Parathyroid adenoma (tissue), 2 donors: ENCODE data around the gene MCRIP2.

Experiments
- H2AFZ ChIP-seq: fragments of 300-600 bp; sonication (generic); one replicate; pipeline ENCODE4 v1.7.0; 2017; ENCODE audit warnings: antibody characterized with exemption, mild to moderate bottlenecking
- H3K27ac ChIP-seq: fragments of 300-600 bp; sonication (generic); one replicate; pipeline ENCODE4 v1.7.0; 2017
- H3K27me3 ChIP-seq: fragments of 300-600 bp; sonication (generic); one replicate; pipeline ENCODE4 v1.7.0; 2017; ENCODE audit warnings: low read length; ENCODE audit not compliant: control insufficient read depth, insufficient read depth
- H3K36me3 ChIP-seq: fragments of 300-600 bp; sonication (generic); one replicate; pipeline ENCODE4 v1.7.0; 2017; ENCODE audit warnings: low read length; ENCODE audit not compliant: control insufficient read depth, insufficient read depth
- H3K4me1 ChIP-seq: fragments of 300-600 bp; sonication (generic); one replicate; pipeline ENCODE4 v1.7.0; 2017; ENCODE audit warnings: control low read depth
- H3K4me2 ChIP-seq: fragments of 300-600 bp; sonication (generic); one replicate; pipeline ENCODE4 v1.7.0; 2017; ENCODE audit warnings: low read length
- H3K4me3 ChIP-seq: fragments of 300-600 bp; sonication (generic); one replicate; pipeline ENCODE4 v1.7.0; 2017; ENCODE audit warnings: low read depth, low read length
- H3K79me2 ChIP-seq: fragments of 300-600 bp; sonication (generic); one replicate; pipeline ENCODE4 v1.7.0; 2017; ENCODE audit warnings: control low read depth
- H3K9ac ChIP-seq: fragments of 300-600 bp; sonication (generic); one replicate; pipeline ENCODE4 v1.7.0; 2017; ENCODE audit warnings: mild to moderate bottlenecking
- H3K9me3 ChIP-seq: fragments of 300-600 bp; sonication (generic); one replicate; pipeline ENCODE4 v1.7.0; 2017; ENCODE audit warnings: low read length; ENCODE audit not compliant: control insufficient read depth
- CTCF ChIP-seq: fragments of 300-600 bp; sonication (generic); IDR thresholded peaks from one replicate; pipeline ENCODE4 v1.7.0; 2017; ENCODE audit warnings: antibody characterized with exemption, mild to moderate bottlenecking
- donor health status: primary hyperparathyroidism.

The MCRIP2 gene

GRCh38 chr16:668519-669171, 27.0 kb downstream of the MCRIP2 start:
- Histone ChIP-seq H3K9me3 (no peaks in the 10 kb centered on the region), H3K27ac (peak overlapping the region; percentile 60), H3K4me3 (peak overlapping the region; percentile 88), H3K36me3 (no peaks in the 10 kb centered on the region), H3K9ac (peak overlapping the region; percentile 77), H3K4me1 (peaks cover 10% of the 10 kb centered on the region), H3K79me2 (peaks cover 5% of the 10 kb centered on the region), H3K27me3 (no peaks in the 10 kb centered on the region), H2AFZ (peak overlapping the region; percentile 93), H3K4me2 (peak overlapping the region; percentile 91)
- TF ChIP-seq CTCF: no peak

- Histone ChIP-seq H3K4me3 (no peak overlapping the region), H3K9me3 (no peaks in the 10 kb centered on the region), H3K4me1 (peaks cover 10% of the 10 kb centered on the region), H3K36me3 (no peaks in the 10 kb centered on the region), H2AFZ (no peak overlapping the region), H3K79me2 (peaks cover 5% of the 10 kb centered on the region), H3K27ac (no peak overlapping the region), H3K27me3 (no peaks in the 10 kb centered on the region), H3K9ac (no peak overlapping the region), H3K4me2 (no peak overlapping the region)
- TF ChIP-seq CTCF: no peak
These were observed 28.0 kb downstream of the MCRIP2 start for GRCh38 chr16:669666-670065.

GRCh38 chr16:670485-671352, 29.1 kb downstream of the MCRIP2 start:
- no peak overlapping the region for H2AFZ ChIP-seq
- H3K4me2 ChIP-seq: no peak overlapping the region
- no peaks in the 10 kb centered on the region for H3K36me3 ChIP-seq
- no peak for TF ChIP-seq CTCF
- no peak overlapping the region for H3K27ac ChIP-seq
- H3K9ac ChIP-seq: no peak overlapping the region
- H3K27me3 ChIP-seq: no peaks in the 10 kb centered on the region
- no peaks in the 10 kb centered on the region for H3K9me3 ChIP-seq
- H3K4me1 ChIP-seq: peaks cover 10% of the 10 kb centered on the region
- peaks cover 5% of the 10 kb centered on the region for H3K79me2 ChIP-seq
- no peak overlapping the region for H3K4me3 ChIP-seq

- Histone ChIP-seq H3K4me2 (no peak overlapping the region), H3K27me3 (no peaks in the 10 kb centered on the region), H3K9me3 (no peaks in the 10 kb centered on the region), H3K9ac (no peak overlapping the region), H3K4me1 (peaks cover 10% of the 10 kb centered on the region), H3K4me3 (no peak overlapping the region), H2AFZ (no peak overlapping the region), H3K79me2 (peaks cover 5% of the 10 kb centered on the region), H3K27ac (no peak overlapping the region), H3K36me3 (no peaks in the 10 kb centered on the region)
- TF ChIP-seq CTCF: no peak
These were observed 29.9 kb downstream of the MCRIP2 start for GRCh38 chr16:671353-672131.
